Lower leg skin (tissue), 3 donors: ENCODE results near the gene CDKL4.

ENCODE experiments used
- POLR2A ChIP-seq, 2 donors: fragments of 450-650 bp; IDR thresholded peaks; one replicate each; pipeline ENCODE4 v1.6.1; 2016 to 2017; ENCODE audit warnings: antibody characterized with exemption in 2 of 2, mild to moderate bottlenecking in 1 of 2, moderate library complexity in 1 of 2
- TF ChIP-seq, protein P1 (sequence below), 3 donors: fragments of 450-650 bp; IDR thresholded peaks; one replicate each; pipeline ENCODE4 v1.5.1; 2016; ENCODE audit warnings: antibody characterized with exemption in 3 of 3, mild to moderate bottlenecking in 3 of 3, moderate library complexity in 2 of 3

GRCh38 chr2:39178756-39179155 lies 65.0 kb downstream of the CDKL4 start:
- TF ChIP-seq, protein P1, sequence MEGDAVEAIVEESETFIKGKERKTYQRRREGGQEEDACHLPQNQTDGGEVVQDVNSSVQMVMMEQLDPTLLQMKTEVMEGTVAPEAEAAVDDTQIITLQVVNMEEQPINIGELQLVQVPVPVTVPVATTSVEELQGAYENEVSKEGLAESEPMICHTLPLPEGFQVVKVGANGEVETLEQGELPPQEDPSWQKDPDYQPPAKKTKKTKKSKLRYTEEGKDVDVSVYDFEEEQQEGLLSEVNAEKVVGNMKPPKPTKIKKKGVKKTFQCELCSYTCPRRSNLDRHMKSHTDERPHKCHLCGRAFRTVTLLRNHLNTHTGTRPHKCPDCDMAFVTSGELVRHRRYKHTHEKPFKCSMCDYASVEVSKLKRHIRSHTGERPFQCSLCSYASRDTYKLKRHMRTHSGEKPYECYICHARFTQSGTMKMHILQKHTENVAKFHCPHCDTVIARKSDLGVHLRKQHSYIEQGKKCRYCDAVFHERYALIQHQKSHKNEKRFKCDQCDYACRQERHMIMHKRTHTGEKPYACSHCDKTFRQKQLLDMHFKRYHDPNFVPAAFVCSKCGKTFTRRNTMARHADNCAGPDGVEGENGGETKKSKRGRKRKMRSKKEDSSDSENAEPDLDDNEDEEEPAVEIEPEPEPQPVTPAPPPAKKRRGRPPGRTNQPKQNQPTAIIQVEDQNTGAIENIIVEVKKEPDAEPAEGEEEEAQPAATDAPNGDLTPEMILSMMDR (IDR thresholded peaks at IDR 0.05), result no peak
- no peak for TF ChIP-seq POLR2A (IDR thresholded peaks at IDR 0.05)
